GM18507 (cell line): ENCODE data around the gene SDR42E2.
"Not testable (repeated sequence)": the region's sequence is repeated elsewhere in the genome, so short reads cannot be mapped to it uniquely, and the experiment has no call there.

ENCODE experiments used
- DNase-seq: peaks from one replicate; pipeline ENCODE4 v3.0.0; 2011; ENCODE audit warnings: low read depth; ENCODE audit not compliant: insufficient read length; ENCODE audit errors: extremely low spot score
- FAIRE-seq: peaks from 2 replicates; lab custom pipeline; 2011; peaks lifted over from hg19 to GRCh38; lab: Jason Lieb, UNC

The SDR42E2 gene

DNA sequence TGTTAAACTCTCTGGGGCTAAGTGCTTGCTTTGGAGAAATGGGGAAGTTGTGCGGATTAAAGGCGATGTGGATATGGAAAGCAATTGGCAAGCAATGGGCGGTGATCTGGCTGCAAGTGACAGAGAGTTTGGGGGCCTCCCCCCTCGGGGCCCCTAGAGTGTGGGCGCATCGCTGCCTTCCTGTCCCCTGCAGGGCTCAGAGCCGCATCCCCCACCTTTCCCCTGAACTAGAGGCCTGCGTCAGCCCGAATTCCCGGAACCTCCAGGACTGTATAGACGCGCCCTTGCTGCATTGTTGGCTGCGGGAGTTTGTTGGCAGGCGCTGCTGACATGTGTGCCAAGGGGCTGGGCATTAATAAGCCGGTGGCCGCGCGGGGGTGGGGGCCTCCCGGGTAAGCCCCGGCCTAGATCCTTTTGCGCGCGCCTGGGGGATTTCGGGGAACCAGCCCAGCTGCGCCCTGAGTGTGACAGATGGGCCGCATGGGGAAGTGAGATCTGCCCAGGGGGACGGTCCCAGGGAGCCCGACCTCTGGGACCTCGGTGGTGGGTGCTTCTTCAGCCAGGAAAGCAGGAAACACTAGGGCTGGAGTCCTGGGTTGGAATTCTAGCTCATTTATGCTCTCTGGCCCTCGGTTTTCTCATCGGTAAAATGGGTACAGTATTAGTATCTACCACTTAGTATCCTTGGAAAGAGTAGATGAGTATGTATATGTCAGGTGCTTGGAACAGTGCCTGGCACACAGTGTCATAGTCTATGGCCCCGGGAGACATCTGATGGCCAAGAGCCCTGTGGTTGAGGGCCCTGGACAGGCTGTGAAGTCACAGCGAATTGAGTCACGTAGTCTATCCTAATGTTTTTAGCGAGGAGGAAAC lies 44.8 kb downstream of the SDR42E2 start:
- DNase-seq (no peak), FAIRE-seq (peak; percentile 38)

DNA sequence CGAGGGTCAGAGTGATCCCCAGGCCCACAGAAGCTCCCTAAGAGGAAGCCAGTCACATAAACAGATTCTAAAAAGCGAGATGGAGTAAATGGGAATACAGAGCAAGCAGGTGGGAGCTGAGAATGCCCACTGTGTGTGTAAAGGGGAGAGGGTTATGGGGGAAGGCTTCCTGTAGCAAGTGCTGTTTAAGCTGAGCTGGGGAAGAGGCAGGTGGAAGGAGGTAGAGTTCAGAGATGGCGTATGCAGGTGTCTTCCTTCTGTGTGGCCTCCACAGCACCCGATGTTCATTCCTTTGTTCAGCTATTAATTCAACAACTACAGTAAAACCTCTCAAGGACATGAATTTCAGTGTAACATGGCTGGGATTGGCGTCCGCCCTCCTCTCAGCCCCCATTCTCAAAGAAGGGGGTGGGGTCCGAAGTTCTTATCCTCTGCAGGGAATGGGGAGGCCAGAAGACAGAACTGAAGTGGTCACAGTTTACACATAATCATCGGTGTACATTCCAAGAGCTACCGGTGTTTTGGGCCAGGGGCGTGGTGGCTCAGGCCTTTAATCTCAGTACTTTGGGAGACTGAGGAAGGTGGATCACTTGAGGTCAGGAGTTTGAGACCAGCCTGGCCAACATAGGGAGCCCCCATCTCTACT lies 45.5 kb downstream of the SDR42E2 start:
- FAIRE-seq (no peak), DNase-seq (no peak)

- FAIRE-seq (no peak), DNase-seq (no peak)
Observed at GRCh38 chr16:22210285-22210684, 48.0 kb downstream of the SDR42E2 start.

- DNase-seq, result no peak
- no peak for FAIRE-seq
Observed at GRCh38 chr16:22210854-22211253, 48.5 kb downstream of the SDR42E2 start.

DNA sequence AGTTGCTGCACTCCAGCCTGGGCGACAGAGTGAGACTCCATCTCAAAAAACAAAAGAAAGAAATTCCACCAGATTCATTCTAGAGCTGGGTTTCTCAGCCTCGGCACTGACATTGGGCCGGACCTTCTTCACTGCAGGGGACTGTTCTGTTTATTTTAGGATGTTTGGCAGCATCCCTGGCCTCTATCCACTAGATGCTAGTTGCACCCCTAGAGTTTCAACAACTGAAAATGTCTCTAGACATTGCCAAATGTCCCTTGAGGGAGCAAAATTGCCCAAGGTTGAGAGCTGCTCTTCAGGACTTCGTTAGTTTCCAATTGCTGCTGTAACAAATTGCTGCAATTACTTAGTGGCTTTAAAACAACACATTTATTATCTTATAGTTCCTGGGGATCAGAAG lies 50.9 kb downstream of the SDR42E2 start:
- FAIRE-seq, result no peak
- no peak for DNase-seq

GRCh38 chr16:22213801-22214200 lies 51.5 kb downstream of the SDR42E2 start:
- no peak for FAIRE-seq
- DNase-seq, result no peak

- DNase-seq, result no peak
- FAIRE-seq, result no peak
Observed at GRCh38 chr16:22214402-22214801, 52.1 kb downstream of the SDR42E2 start.

DNA sequence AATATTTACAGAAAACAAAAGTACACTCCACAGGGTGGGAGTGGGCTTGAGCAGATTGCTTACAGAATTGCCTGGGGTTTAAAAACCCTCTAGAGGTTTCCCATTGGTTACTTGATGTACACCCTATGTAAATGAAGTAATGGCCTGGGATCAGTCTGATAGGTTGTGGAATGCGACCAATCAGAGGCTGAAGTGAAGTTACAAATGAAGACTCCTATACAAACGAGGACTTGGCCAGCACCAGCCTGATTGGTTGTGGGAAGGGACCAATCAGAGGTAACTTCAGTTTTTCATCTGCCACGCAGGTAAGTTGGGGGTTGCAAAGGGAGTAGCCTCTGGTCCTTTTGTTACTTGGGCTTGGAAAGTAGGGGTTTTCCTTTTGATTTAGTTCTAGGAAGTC lies 52.6 kb downstream of the SDR42E2 start:
- FAIRE-seq (no peak), DNase-seq (no peak)

- DNase-seq (no peak), FAIRE-seq (no peak)
Observed at GRCh38 chr16:22216191-22216831, 54.0 kb downstream of the SDR42E2 start.

- FAIRE-seq, result not testable (repeated sequence)
Observed at GRCh38 chr16:22216832-22217225, 54.5 kb downstream of the SDR42E2 start.

GRCh38 chr16:22217890-22218730 lies 55.8 kb downstream of the SDR42E2 start:
- FAIRE-seq, result peak; percentile 93
- DNase-seq, result peak; percentile 70

More at GRCh38 chr16:22216832-22217225, 54.5 kb downstream of the SDR42E2 start:
- not testable (repeated sequence) for DNase-seq

DNA sequence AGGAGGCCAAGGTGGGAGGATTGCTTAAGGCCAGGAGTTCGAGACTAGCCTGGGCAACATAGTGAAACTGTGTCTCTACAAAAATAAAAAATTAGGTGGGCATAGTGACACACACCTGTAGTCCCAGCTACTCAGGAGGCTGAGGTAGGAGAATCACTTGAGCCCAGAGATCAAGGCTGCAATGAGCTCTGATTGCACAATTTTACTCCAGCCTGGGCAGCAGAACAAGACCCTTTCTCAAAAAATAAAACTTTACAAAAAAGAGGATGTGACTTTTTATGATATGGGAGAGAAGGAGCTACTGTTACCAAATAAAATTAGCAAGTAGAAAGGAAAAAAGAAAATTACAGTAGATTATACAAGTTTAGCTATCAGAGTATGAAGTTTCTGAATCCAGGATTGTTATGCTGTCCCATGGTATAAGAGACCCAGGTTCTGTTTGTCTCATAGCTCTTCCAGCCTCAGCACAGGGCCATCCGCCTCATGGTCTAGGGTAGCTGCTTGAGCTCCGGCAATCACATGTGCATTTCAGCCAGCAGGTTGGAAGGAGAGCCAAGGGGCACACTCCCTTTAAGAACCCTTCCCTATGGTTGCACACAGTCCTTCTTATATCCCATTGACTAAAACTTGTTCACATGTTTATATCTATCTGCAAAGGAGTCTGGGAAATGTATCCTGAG lies 57.2 kb downstream of the SDR42E2 start:
- FAIRE-seq, result no peak
- no peak for DNase-seq

DNA sequence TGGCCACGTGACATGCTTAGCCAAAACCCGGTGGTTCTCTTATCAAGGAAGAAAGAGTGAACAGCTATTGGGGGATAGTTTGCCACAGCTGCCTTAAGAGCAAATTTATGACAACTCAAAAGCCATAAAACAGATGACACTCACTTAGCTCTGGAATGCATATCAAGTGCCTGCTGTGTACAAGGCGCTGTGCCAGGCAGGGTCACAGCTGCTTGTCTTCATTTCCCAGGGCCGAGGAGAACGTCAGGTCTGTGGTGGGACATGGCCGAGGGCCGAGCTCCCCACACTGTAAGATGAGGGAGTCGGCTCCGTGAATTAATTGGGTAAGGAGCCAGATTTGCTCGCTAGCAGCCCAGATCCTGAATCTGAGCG lies 57.7 kb downstream of the SDR42E2 start:
- no peak for FAIRE-seq
- DNase-seq, result no peak

- FAIRE-seq (no peak), DNase-seq (no peak)
Observed at GRCh38 chr16:22220714-22221113, 58.4 kb downstream of the SDR42E2 start.

GRCh38 chr16:22222006-22222405 lies 59.7 kb downstream of the SDR42E2 start:
- FAIRE-seq, result no peak
- no peak for DNase-seq

DNA sequence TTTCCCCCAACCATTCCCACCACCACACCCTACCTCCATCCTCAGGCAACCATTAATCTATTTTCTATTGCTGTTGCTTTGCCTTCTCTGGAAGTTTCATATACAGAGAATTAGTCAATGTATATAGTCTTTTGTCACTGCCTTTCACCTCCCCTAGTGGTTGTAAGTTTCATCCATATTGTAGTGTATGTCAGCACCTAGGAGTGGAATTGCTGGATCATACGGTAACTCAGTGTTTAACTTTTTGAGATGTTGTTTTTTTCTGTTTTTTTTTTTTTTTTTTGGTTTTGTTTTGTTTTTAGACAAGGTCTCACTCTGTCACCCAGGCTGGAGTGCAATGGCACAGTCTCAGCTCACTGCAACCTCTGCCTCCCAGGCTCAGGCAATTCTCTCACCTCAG lies 60.7 kb downstream of the SDR42E2 start:
- no peak for FAIRE-seq

GRCh38 chr16:22225060-22225459 lies 62.8 kb downstream of the SDR42E2 start:
- no peak for DNase-seq

More for the DNA sequence above, 60.7 kb downstream of the SDR42E2 start:
- DNase-seq, result no peak

DNA sequence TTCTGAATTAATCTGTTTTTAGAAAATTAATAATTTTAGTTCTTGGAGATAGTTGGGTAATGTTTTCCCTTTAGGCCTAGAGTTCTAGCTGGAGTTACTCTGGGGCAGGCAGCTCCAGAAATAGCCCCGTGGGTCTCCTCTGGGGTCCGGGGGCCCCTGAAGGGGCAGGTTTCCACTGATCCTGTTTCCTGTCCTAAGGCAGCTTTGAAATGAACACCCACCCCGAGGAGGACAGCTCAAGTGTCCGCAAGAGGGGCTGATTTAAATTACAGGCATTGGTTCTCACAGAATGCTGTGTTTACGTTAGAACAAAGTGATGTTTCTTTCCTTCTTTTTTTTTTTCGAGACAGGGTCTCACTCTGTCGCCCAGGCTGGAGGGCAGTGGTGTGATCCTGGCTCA lies 67.6 kb downstream of the SDR42E2 start:
- no peak for DNase-seq

More at GRCh38 chr16:22225060-22225459, 62.8 kb downstream of the SDR42E2 start:
- no peak for FAIRE-seq

More for the DNA sequence above, 67.6 kb downstream of the SDR42E2 start:
- FAIRE-seq, result no peak
